Astrocyte of the cerebellum (primary cell): Measurements from ENCODE around the gene CPNE8.

Source experiments
- DNase-seq: peaks from one replicate; pipeline ENCODE4 v3.0.0-alpha.2; 2011; ENCODE audit warnings: low read depth
- H3K4me3 ChIP-seq: 2 replicates; pipeline ENCODE4 v1.5.1; 2011; ENCODE audit warnings: mild to moderate bottlenecking, low read depth, low read length, moderate library complexity
- in situ Hi-C: cut with HindIII; loops from 2 replicates; pipeline ENCODE4 v1.10.0; 2017; ENCODE audit warnings: low sequenced_read_pairs
- TF ChIP-seq, protein P1 (sequence below): IDR thresholded peaks from 2 replicates; pipeline ENCODE4 v1.5.1; 2012; ENCODE audit warnings: low read length, low read depth, moderate library complexity, mild to moderate bottlenecking; ENCODE audit errors: missing control alignments

Gene CPNE8

GRCh38 chr12:38878333-38878705 lies 27.1 kb downstream of the CPNE8 start:
- TF ChIP-seq, protein P1, sequence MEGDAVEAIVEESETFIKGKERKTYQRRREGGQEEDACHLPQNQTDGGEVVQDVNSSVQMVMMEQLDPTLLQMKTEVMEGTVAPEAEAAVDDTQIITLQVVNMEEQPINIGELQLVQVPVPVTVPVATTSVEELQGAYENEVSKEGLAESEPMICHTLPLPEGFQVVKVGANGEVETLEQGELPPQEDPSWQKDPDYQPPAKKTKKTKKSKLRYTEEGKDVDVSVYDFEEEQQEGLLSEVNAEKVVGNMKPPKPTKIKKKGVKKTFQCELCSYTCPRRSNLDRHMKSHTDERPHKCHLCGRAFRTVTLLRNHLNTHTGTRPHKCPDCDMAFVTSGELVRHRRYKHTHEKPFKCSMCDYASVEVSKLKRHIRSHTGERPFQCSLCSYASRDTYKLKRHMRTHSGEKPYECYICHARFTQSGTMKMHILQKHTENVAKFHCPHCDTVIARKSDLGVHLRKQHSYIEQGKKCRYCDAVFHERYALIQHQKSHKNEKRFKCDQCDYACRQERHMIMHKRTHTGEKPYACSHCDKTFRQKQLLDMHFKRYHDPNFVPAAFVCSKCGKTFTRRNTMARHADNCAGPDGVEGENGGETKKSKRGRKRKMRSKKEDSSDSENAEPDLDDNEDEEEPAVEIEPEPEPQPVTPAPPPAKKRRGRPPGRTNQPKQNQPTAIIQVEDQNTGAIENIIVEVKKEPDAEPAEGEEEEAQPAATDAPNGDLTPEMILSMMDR: no peak
- DNase-seq: no peak
- in situ Hi-C loops: no loop called here
- no peak overlapping the region for H3K4me3 ChIP-seq

GRCh38 chr12:38875586-38876228 lies 29.7 kb downstream of the CPNE8 start:
- TF ChIP-seq, protein P1: no peak
- no peak overlapping the region for H3K4me3 ChIP-seq
- DNase-seq: no peak
- in situ Hi-C loops: no loop called here

DNA sequence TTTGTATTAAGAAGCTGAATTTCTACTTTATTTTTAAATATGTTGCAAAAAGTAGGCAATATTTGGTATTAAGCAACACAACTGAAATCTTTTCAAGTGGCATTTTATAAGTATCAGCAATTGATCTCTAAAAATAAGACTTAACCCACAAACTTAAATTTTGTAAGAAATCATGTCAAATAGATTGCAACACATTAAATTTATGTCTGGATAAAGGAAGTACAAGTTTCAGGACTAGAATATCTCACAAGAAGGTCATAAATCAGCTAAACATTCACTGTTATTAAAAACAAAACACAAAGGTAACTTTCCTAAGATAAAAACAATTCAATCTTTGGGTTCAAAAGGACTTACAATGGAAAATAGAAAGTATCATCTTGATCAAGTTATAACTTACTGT lies 32.8 kb downstream of the CPNE8 start:
- in situ Hi-C loops: no loop called here
- DNase-seq: no peak
- H3K4me3 ChIP-seq: no peak overlapping the region
- TF ChIP-seq, protein P1: no peak

GRCh38 chr12:38872156-38872555 lies 33.2 kb downstream of the CPNE8 start:
- in situ Hi-C loops: no loop called here

GRCh38 chr12:38869036-38869435 lies 36.4 kb downstream of the CPNE8 start:
- in situ Hi-C loops: no loop called here
- H3K4me3 ChIP-seq: no peak overlapping the region
- DNase-seq: no peak
- TF ChIP-seq, protein P1: no peak

More at GRCh38 chr12:38872156-38872555, 33.2 kb downstream of the CPNE8 start:
- no peak overlapping the region for H3K4me3 ChIP-seq
- TF ChIP-seq, protein P1: no peak
- DNase-seq: no peak

DNA sequence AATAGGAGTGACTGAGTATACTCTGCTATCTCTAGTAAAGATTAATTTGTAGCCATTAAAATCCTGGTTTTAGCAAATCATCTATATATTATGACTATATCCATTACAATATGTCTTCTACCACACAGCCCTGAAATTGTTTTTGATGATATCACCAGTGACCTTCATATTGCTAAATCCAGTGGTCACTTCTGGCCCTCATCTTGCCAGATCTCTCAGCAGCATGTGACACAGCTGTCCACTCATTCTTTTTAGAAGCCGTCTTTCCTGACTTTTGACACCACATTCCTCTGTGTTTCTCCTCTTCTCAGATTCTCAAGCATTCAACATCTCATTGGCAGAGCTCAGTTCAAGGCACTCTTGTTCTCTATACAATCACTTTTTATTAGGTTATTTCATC lies 54.9 kb downstream of the CPNE8 start:
- DNase-seq: no peak
- in situ Hi-C loops: no loop called here
- TF ChIP-seq, protein P1: no peak
- no peak overlapping the region for H3K4me3 ChIP-seq
